Activated CD8-positive, alpha-beta memory T cell treated with anti-CD3 and anti-CD28 coated beads for 36 hours (primary cell): ENCODE measurements around the gene PEPD. TPM values are rescaled to one million over a fixed set of nuclear protein-coding genes. Genes with fewer than 3 reads are reported as not detected.
"Not testable (repeated sequence)": the region's sequence is repeated elsewhere in the genome, so short reads cannot be mapped to it uniquely, and the experiment has no call there.

ENCODE experiments used
- CTCF ChIA-PET: fragments of 350-600 bp; sonication (Branson Sonifier 250); formaldehyde crosslinking; loops from one replicate; lab custom pipeline; 2021; ENCODE audit warnings: antibody characterized with exemption; lab: Charles Lee
- POLR2A ChIA-PET: fragments of 350-600 bp; sonication (Branson Sonifier 250); formaldehyde crosslinking; loops from one replicate; lab custom pipeline; 2021; ENCODE audit warnings: antibody characterized with exemption; lab: Charles Lee
- total RNA-seq, 2 experiments: library from RNA; stranded (reverse); gene quantifications; one replicate each; pipeline ENCODE4 v1.2.3, GENCODE V29; 2021

The PEPD gene
- 10 to 100 TPM; 42.2 to 46.2 TPM for total RNA-seq

- CTCF ChIA-PET, result interaction anchor here (0.6 to 2.5 kb wide), 5 partner anchors 9 to 344 kb away, joined by 3 to 7 read pairs (median 4); no protein-coding TSS in a partner anchor
Observed at GRCh38 chr19:33521480-33522370, at the start of gene PEPD. Gene PEPD (minus strand): TSS chr19:33521791. CDS start chr19:33521760, 31 bp downstream.

GRCh38 chr19:33569821-33570220 is 48.2 kb upstream of the PEPD start:
- ChIA-PET CTCF (no interaction called here), POLR2A (no interaction called here)

More at GRCh38 chr19:33521480-33522370, at the start of gene PEPD:
- POLR2A ChIA-PET, result interaction anchor here (0.5 to 1.2 kb wide), 3 partner anchors 148 to 717 kb away, joined by 3 read pairs; partner anchors contain the start of gene CEBPG

- CTCF ChIA-PET, result no interaction called here
Observed at GRCh38 chr19:33568706-33569105, 47.1 kb upstream of the PEPD start.

GRCh38 chr19:33564836-33565338 is 43.3 kb upstream of the PEPD start:
- CTCF ChIA-PET, result no interaction called here
- POLR2A ChIA-PET, result no interaction called here

More at GRCh38 chr19:33568706-33569105, 47.1 kb upstream of the PEPD start:
- POLR2A ChIA-PET, result no interaction called here

GRCh38 chr19:33562636-33563035 is 41.0 kb upstream of the PEPD start:
- ChIA-PET CTCF (no interaction called here), POLR2A (interaction anchor here (0.6 kb wide), 1 partner anchor 15 kb away, joined by 6 read pairs; no protein-coding TSS in a partner anchor)

- CTCF ChIA-PET, POLR2A ChIA-PET: not testable (repeated sequence)
Observed at GRCh38 chr19:33561666-33562065, 40.1 kb upstream of the PEPD start.

- ChIA-PET CTCF (no interaction called here), POLR2A (no interaction called here)
Observed at GRCh38 chr19:33561261-33561660, 39.7 kb upstream of the PEPD start.

GRCh38 chr19:33559996-33560395 is 38.4 kb upstream of the PEPD start:
- ChIA-PET POLR2A (no interaction called here), CTCF (no interaction called here)

GRCh38 chr19:33558856-33559255 is 37.3 kb upstream of the PEPD start:
- POLR2A ChIA-PET, result no interaction called here
- CTCF ChIA-PET, result no interaction called here

- ChIA-PET POLR2A (no interaction called here), CTCF (no interaction called here)
Observed at GRCh38 chr19:33558151-33558550, 36.6 kb upstream of the PEPD start.

- POLR2A ChIA-PET, result no interaction called here
- CTCF ChIA-PET, result no interaction called here
Observed at GRCh38 chr19:33557720-33558119, 36.1 kb upstream of the PEPD start.

- CTCF ChIA-PET, result no interaction called here
- POLR2A ChIA-PET, result no interaction called here
Observed at GRCh38 chr19:33557196-33557595, 35.6 kb upstream of the PEPD start.

- ChIA-PET CTCF (no interaction called here), POLR2A (no interaction called here)
Observed at GRCh38 chr19:33556261-33556660, 34.7 kb upstream of the PEPD start.

- CTCF ChIA-PET, POLR2A ChIA-PET: not testable (repeated sequence)
Observed at GRCh38 chr19:33555726-33556125, 34.1 kb upstream of the PEPD start.

- POLR2A ChIA-PET, result no interaction called here
Observed at GRCh38 chr19:33554821-33555220, 33.2 kb upstream of the PEPD start.

GRCh38 chr19:33554391-33554790 is 32.8 kb upstream of the PEPD start:
- POLR2A ChIA-PET, result no interaction called here
- CTCF ChIA-PET, result no interaction called here

More at GRCh38 chr19:33554821-33555220, 33.2 kb upstream of the PEPD start:
- CTCF ChIA-PET, result no interaction called here

GRCh38 chr19:33553530-33554310 is 32.1 kb upstream of the PEPD start:
- POLR2A ChIA-PET, result no interaction called here
- CTCF ChIA-PET, result no interaction called here

- ChIA-PET CTCF (no interaction called here), POLR2A (no interaction called here)
Observed at GRCh38 chr19:33552928-33553279, 31.3 kb upstream of the PEPD start.

- POLR2A ChIA-PET, result no interaction called here
- CTCF ChIA-PET, result no interaction called here
Observed at GRCh38 chr19:33552191-33552927, 30.8 kb upstream of the PEPD start.
